K562 (cell line): ENCODE data around the gene DDIT3. TPM values are rescaled to one million over a fixed set of nuclear protein-coding genes. Genes with fewer than 3 reads are reported as not detected.

Experiments used
- CCNT2 ChIP-seq: IDR thresholded peaks from 2 replicates; pipeline ENCODE4 v1.6.1; 2011; ENCODE audit warnings: borderline replicate concordance, low read depth, mild to moderate bottlenecking, moderate library complexity, mixed read lengths, low read length; ENCODE audit not compliant: insufficient read length; ENCODE audit errors: extremely low read depth
- FOXJ2 ChIP-seq: fragments of 200-800 bp; sonication (Bioruptor generic); IDR thresholded peaks from 2 replicates; pipeline ENCODE4 v1.6.1; 2016; ENCODE audit warnings: missing genetic modification characterization, missing compliant biosample characterization
- KLF6 ChIP-seq: fragments of 250-450 bp; sonication (Bioruptor Pico); IDR thresholded peaks from 2 replicates; pipeline ENCODE4 v1.4.0; 2020; ENCODE audit warnings: mild to moderate bottlenecking, moderate library complexity, borderline replicate concordance
- MLLT1 ChIP-seq, 2 experiments: fragments of 450-650 bp; IDR thresholded peaks; 2 replicates each; pipeline ENCODE4 v1.6.1; 2016
- NEUROD1 ChIP-seq: fragments of 150-350 bp; IDR thresholded peaks from 2 replicates; pipeline ENCODE4 v1.6.1; 2014; ENCODE audit warnings: borderline replicate concordance, low read length, low read depth; ENCODE audit not compliant: partially characterized antibody
- NFRKB ChIP-seq: fragments of 450-650 bp; IDR thresholded peaks from 2 replicates; pipeline ENCODE4 v1.6.1; 2016; ENCODE audit warnings: low read depth
- NR0B1 ChIP-seq: fragments of 450-650 bp; IDR thresholded peaks from one replicate; pipeline ENCODE4 v1.6.1; 2018; ENCODE audit warnings: mild to moderate bottlenecking, moderate library complexity; ENCODE audit not compliant: partially characterized antibody
- OTX1 ChIP-seq: fragments of 450-650 bp; formaldehyde crosslinking; IDR thresholded peaks from 2 replicates; pipeline ENCODE4 v1.4.0; 2022; ENCODE audit warnings: mild to moderate bottlenecking
- PRPF4 ChIP-seq: fragments of 200-400 bp; formaldehyde crosslinking; IDR thresholded peaks from one replicate; pipeline ENCODE4 v1.6.1; 2017; ENCODE audit warnings: low read length, low read depth, mild to moderate bottlenecking; ENCODE audit not compliant: insufficient read depth, poor library complexity, severe bottlenecking
- SMAD3 ChIP-seq: fragments of 450-650 bp; formaldehyde crosslinking; conservative IDR thresholded peaks from 2 replicates; pipeline ENCODE4 v1.4.0; 2020; ENCODE audit warnings: mild to moderate bottlenecking
- ZNF398 ChIP-seq: fragments of 250-450 bp; sonication (Bioruptor Pico); IDR thresholded peaks from 2 replicates; pipeline ENCODE4 v1.8.0; 2021; ENCODE audit warnings: moderate library complexity, mild to moderate bottlenecking, inconsistent platforms
- ZNF436 ChIP-seq: fragments of 250-450, 450-650 bp; sonication (Bioruptor Pico); formaldehyde crosslinking; IDR thresholded peaks from 2 replicates; pipeline ENCODE4 v1.7.0; 2020; ENCODE audit warnings: mild to moderate bottlenecking
- ZNF589 ChIP-seq: fragments of 200-800 bp; sonication (Bioruptor generic); IDR thresholded peaks from 2 replicates; pipeline ENCODE4 v1.6.1; 2016; ENCODE audit warnings: low read depth, missing genetic modification characterization, missing compliant biosample characterization
- ZNF655 ChIP-seq: fragments of 250-450 bp; sonication (Bioruptor Pico); IDR thresholded peaks from 2 replicates; pipeline ENCODE4 v1.5.0; 2021
- polyA plus RNA-seq, 8 experiments: library from polyadenylated mRNA; depleted of rRNA in 4 of 8; stranded (reverse) in 5 of 8; unstranded in 3 of 8; fragments of >200 nt; fragmentation: Nextera tagmentation in 2 of 8; fragmentation: Illumina TruSeq in 1 of 8; extraction: Ambion mirVana in 2 of 8; extraction: Trizol in 1 of 8; gene quantifications; 2 replicates each; pipeline versions ENCODE4 v1.2.1 to v1.2.3, GENCODE V29; 2011 to 2014; ENCODE audit warnings: inconsistent platforms in 1 of 8, missing spikeins in 1 of 8
- total RNA-seq, 7 experiments: library from RNA; depleted of rRNA in 6 of 7; stranded (reverse); fragments of >200 nt in 6 of 7; fragmentation: Illumina TruSeq in 2 of 7; extraction: Trizol in 2 of 7; gene quantifications; 2 replicates each; pipeline versions ENCODE4 v1.2.1 to v1.2.3, GENCODE V29; 2011 to 2021; ENCODE audit warnings: low replicate concordance in 1 of 7

The DDIT3 gene
- total and polyA plus RNA-seq, 9 of the 15 experiments (the other 6 are each of a cell fraction or from before 2014, with no cell fraction given) = 59.1 to 272 (median 89.9) TPM

GRCh38 chr12:57515934-57516541 lies 4.3 kb downstream of the DDIT3 start (continued):
- no peak for TF ChIP-seq PRPF4
- no peak for TF ChIP-seq ZNF398 (CRISPR knock-in tag)
- TF ChIP-seq ZNF655 = peak; percentile 89
- peak; percentile 88 for TF ChIP-seq OTX1 (CRISPR knock-in tag)
- no peak for TF ChIP-seq NEUROD1
- TF ChIP-seq KLF6 (CRISPR knock-in tag) = no peak
- TF ChIP-seq NFRKB = 0 out of 2 replicates have a peak, but pooled peaks have one; percentile 28
- TF ChIP-seq MLLT1 (IDR thresholded peaks at IDR 0.05) = peak in 1 of 2 experiments; percentile 39; a peak in 3 of 4 replicates
- peak; percentile 60; the same call in 1 of the 2 replicates for TF ChIP-seq SMAD3 (CRISPR knock-in tag)
- no peak for TF ChIP-seq ZNF589 (CRISPR knock-in tag)
- peak; percentile 33; the same call in 1 of the 2 replicates for TF ChIP-seq ZNF436 (CRISPR knock-in tag)
- peak; percentile 23 for TF ChIP-seq CCNT2
- 0 out of 2 replicates have a peak, but pooled peaks have one; percentile 16 for TF ChIP-seq FOXJ2
- TF ChIP-seq NR0B1 = no peak
